Kidney (tissue), 11 donors: Measurements from ENCODE around the gene ZP3. TPM values are rescaled to one million over a fixed set of nuclear protein-coding genes. Genes with fewer than 3 reads are reported as not detected.
A peak's percentile ranks its signal among the peaks of the same experiment; 100 is the strongest.
"Not testable (repeated sequence)": the region's sequence is repeated elsewhere in the genome, so short reads cannot be mapped to it uniquely, and the experiment has no call there.

Experiments used
- DNase-seq, 5 donors: peaks; one replicate each; pipeline ENCODE4 v3.0.0-alpha.2; 2013 to 2020
- FAIRE-seq: peaks from 2 replicates; lab custom pipeline; 2012; peaks lifted over from hg19 to GRCh38; lab: Jason Lieb, UNC
- H3K27ac ChIP-seq, 2 donors: one replicate each; pipeline ENCODE4 v1.7.0; 2013; ENCODE audit warnings: low read depth in 2 of 2, low read length in 2 of 2, inconsistent platforms in 1 of 2
- H3K27me3 ChIP-seq: one replicate; pipeline ENCODE4 v1.7.1; 2013; ENCODE audit warnings: low read length, inconsistent platforms; ENCODE audit not compliant: control insufficient read depth, insufficient read depth
- H3K36me3 ChIP-seq, 3 donors: one replicate each; pipeline versions ENCODE4 v1.7.0 to v1.7.1; 2013; ENCODE audit warnings: low read length in 3 of 3, control low read depth in 1 of 3, inconsistent platforms in 1 of 3; ENCODE audit not compliant: insufficient read depth in 3 of 3, control insufficient read depth in 2 of 3
- H3K4me1 ChIP-seq, 3 donors: one replicate each; pipeline versions ENCODE4 v1.7.0 to v1.7.1; 2013; ENCODE audit warnings: low read length in 3 of 3, inconsistent platforms in 1 of 3, low read depth in 1 of 3; ENCODE audit not compliant: control insufficient read depth in 2 of 3, insufficient read depth in 2 of 3
- H3K4me3 ChIP-seq, 3 donors: one replicate each; pipeline versions ENCODE4 v1.7.0 to v1.8.1; 2013; ENCODE audit warnings: low read length in 3 of 3, control low read depth in 1 of 3, inconsistent platforms in 1 of 3
- H3K9ac ChIP-seq, 3 donors: one replicate each; pipeline versions ENCODE4 v1.7.0 to v1.7.1; 2013; ENCODE audit warnings: low read length in 3 of 3, control low read depth in 1 of 3, inconsistent platforms in 1 of 3
- H3K9me3 ChIP-seq, 3 donors: one replicate each; pipeline versions ENCODE4 v1.7.0 to v1.7.1; 2013; ENCODE audit warnings: low read length in 3 of 3, control low read depth in 1 of 3, inconsistent platforms in 1 of 3; ENCODE audit not compliant: control insufficient read depth in 2 of 3, insufficient read depth in 1 of 3
- intact Hi-C: fragments of 100-400 bp; cut with DNase I; formaldehyde crosslinking; loops from one replicate; pipeline ENCODE4 v1.11.1; 2022
- polyA plus RNA-seq: library from polyadenylated mRNA; stranded (reverse); fragments of 350-450 nt; fragmentation: Illumina TruSeq; extraction: RNeasy Lipid Tissue Mini Kit (QIAGEN cat#74804); gene quantifications from one replicate; pipeline ENCODE4 v1.2.3, GENCODE V29; 2014; ENCODE audit warnings: low read depth, low replicate concordance; ENCODE audit not compliant: insufficient read depth
- total RNA-seq: library from RNA; stranded (reverse); fragmentation: NEBNext Ultra II Directional; extraction: Animal tissue kit (Norgen Biotek cat#: 25700); gene quantifications from one replicate; pipeline ENCODE4 v1.2.1, GENCODE V29; 2021
- donor health status: control.
- donor health status: control.
- donor health status: DM: yes; HTN: yes; CAD: no.
- donor health status: Normal renal cell carcinoma (clear cell type).

ZP3 gene
- total and polyA plus RNA-seq, 2 donors from 2014 or later: 2.8 to 17.5 TPM

DNA sequence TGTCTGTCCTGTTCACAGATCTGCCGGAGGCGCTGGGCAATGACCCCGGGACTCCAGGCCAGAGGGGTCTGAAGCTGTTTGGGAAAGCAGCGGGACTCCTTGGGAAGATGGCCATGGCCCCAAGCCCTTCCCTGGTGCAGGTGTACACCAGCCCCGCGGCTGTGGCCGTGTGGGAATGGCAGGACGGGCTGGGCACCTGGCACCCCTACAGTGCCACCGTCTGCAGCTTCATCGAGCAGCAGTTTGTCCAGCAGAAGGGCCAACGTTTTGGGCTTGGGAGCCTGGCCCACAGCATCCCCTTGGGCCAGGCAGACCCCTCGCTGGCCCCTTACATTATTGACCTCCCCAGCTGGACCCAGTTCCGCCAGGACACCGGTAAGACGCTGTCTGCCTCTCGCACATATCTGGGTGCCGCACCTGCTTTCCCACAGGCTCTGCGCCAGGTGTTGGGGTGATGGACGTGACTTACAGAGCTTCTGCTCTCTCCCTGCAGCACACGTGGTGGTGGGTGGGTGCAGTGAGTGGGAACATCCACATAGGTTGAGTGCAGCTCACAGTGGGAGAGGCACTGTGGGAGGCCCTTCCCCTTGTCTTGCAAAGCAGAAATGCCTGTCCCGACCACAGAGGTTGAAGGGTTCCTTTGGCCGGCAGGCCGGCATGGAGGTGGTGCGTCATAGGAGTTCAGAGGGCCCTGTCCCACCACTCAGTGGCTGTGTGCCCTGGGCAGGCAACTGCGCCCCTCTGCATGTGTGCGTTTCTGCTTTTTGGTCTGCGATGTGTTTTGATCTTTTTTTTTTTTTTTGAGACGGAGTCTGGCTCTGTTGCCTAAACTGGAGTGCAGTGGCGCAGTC is 55.9 kb downstream of the ZP3 start:
- DNase-seq, H3K9me3 ChIP-seq, H3K4me1 ChIP-seq, H3K27me3 ChIP-seq, H3K36me3 ChIP-seq, H3K9ac ChIP-seq, H3K27ac ChIP-seq, FAIRE-seq, H3K4me3 ChIP-seq, intact Hi-C loops: not testable (repeated sequence)

DNA sequence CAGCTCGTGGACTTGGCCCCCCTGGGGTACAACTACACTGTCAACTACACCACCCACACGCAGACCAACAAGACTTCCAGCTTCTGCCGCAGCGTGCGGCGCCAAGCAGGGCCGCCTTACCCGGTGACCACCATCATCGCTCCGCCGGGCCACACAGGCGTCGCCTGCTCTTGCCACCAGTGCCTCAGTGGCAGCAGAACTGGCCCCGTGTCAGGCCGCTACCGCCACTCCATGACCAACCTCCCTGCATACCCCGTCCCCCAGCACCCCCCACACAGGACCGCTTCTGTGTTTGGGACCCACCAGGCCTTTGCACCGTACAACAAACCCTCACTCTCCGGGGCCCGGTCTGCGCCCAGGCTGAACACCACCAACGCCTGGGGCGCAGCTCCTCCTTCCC is 57.9 kb downstream of the ZP3 start:
- H3K4me1 ChIP-seq, H3K27me3 ChIP-seq, H3K36me3 ChIP-seq, intact Hi-C loops, H3K27ac ChIP-seq, H3K4me3 ChIP-seq, FAIRE-seq, H3K9ac ChIP-seq, H3K9me3 ChIP-seq: not testable (repeated sequence)
- peak in 1 of 5 donors; percentile 67 for DNase-seq

DNA sequence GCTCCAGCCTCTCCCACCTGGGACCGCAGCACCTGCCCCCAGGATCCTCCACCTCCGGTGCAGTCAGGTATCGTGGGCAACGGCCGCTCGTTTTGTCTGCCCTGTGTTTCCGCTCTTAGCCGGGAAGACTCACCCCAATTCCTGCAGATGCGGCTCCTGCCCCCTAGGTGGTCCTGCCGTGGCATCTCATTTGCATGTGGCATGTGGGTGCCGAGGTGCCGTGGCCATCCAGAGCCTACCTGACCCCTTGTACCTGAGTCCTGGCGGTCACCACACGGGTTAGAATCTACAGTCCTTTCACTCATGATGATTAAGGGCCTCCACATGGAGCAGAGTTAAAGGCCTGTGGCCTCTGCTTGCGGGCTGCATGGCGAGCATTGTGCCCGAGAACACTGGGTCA is 58.3 kb downstream of the ZP3 start:
- H3K27me3 ChIP-seq, H3K4me3 ChIP-seq, DNase-seq, intact Hi-C loops, H3K27ac ChIP-seq, FAIRE-seq, H3K9me3 ChIP-seq, H3K9ac ChIP-seq, H3K4me1 ChIP-seq, H3K36me3 ChIP-seq: not testable (repeated sequence)

DNA sequence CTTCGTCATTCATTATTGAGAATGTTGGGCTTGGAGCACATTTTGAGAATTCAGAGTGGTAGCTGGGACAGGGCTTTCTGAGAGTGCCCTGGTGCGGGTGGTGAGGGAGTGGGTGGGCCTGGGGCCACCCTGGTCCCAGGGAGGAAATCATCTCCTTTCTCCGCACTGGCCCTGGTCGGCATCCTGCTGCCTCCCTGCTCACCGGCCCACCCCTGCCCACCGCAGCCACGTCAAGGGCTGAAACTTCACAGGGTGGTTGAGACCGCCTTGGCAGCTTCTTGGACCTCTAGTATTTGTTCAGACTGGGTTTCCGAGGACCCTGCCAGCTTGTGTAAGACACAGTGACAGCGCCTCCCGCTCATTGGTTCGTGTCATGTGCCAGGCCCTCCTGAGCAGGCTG is 59.7 kb downstream of the ZP3 start:
- H3K9ac ChIP-seq, H3K36me3 ChIP-seq, H3K9me3 ChIP-seq, H3K27me3 ChIP-seq, intact Hi-C loops, H3K27ac ChIP-seq, FAIRE-seq, H3K4me3 ChIP-seq, H3K4me1 ChIP-seq: not testable (repeated sequence)
- DNase-seq: peak in 1 of 5 donors; percentile 59

DNA sequence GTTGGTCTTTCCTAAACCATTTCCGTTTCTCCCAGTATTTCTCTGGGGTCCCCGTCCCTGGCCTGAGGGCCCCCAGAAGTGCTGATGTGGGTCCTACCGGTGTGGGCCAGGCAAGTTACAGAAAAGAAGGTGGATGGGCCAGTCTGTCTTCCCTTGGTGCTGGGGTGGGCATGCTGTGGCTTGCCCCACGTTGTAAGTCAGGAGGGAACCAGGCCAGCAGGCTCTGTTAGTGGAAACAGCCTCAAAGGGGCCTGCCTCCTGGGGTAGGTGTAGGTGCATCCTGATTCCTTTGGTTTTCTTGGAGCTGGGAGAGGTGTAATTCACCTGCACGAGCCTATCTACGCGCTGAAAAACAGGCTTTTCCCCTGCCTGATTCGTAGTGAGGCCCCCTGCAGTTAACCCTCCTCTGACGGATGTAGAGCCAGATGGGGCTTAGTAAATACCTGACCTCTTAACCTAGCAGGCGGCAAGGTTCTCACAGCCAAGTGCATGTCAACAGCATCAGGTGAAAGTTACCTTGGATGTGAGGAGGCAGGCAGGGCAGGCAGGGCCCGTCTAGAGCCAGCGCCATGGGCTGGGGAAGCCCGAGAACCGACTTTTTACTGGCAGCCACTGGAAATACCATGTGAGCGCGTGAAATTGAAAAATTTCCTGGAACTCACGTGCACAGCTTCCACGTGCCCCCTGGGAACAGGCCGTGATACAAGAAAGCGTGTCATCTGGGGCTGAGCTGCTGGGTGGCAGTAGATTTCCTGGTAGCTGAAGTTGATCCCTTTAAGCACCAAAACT is 61.3 kb downstream of the ZP3 start:
- H3K27ac ChIP-seq, intact Hi-C loops, H3K36me3 ChIP-seq, DNase-seq, H3K4me1 ChIP-seq, H3K9ac ChIP-seq, H3K27me3 ChIP-seq, H3K4me3 ChIP-seq, FAIRE-seq, H3K9me3 ChIP-seq: not testable (repeated sequence)

DNA sequence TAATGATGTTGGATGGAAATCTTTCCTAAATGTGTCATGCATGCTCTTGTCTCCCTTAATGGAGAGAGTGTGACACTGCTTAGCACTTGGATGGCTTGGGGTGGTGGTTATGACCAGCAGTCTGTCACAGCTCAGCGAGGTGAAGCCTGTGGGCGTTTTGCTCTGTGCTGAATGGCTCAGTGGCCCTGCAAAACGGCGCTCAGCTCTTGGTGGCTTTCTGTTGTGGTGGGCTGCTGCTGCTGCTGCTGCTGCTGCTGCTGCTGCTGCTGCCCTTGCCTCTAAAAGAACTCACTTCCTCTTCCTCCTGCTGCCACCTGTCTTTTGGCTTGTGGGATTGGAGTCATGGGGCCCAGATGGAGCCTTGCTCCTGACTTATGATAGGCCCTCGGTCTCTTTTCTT is 61.9 kb downstream of the ZP3 start:
- H3K9me3 ChIP-seq, FAIRE-seq, intact Hi-C loops, H3K9ac ChIP-seq, H3K4me3 ChIP-seq, H3K27ac ChIP-seq, H3K36me3 ChIP-seq, H3K27me3 ChIP-seq, H3K4me1 ChIP-seq: not testable (repeated sequence)
- peak in 1 of 5 donors; percentile 28 for DNase-seq

DNA sequence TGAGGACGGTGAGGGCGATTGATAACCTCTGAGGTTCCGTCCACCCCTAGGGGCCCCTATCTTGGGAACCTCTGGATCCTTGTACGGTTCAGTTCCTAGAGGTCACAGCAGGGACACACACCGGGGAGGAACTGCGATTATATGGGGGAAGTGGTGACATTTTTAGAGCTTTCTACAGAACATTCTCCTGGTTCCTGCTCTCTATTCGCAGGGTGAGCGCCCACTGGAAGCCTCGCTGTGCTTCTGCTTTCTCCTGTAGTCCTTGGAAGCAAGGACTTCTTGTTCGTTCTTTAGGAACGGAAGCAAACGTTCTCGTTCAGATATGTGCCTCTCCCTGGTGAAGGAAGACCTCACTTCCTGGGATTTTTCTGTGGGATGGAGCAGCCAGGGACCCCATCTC is 63.2 kb downstream of the ZP3 start:
- H3K4me3 ChIP-seq, FAIRE-seq, H3K27ac ChIP-seq, H3K4me1 ChIP-seq, intact Hi-C loops, H3K36me3 ChIP-seq, DNase-seq, H3K27me3 ChIP-seq, H3K9ac ChIP-seq, H3K9me3 ChIP-seq: not testable (repeated sequence)
